Measurements from ENCODE around the gene WDFY2. TPM values are rescaled to one million over a fixed set of nuclear protein-coding genes. Genes with fewer than 3 reads are reported as not detected.

The WDFY2 gene
- total RNA-seq, 1 donor from 2014 or later: 11.1 TPM

- Histone ChIP-seq H3K27me3 (ENCODE audit: control insufficient read depth, insufficient read depth, low read length) (no peaks in the 10 kb centered on the region), H3K4me3 (ENCODE audit: low read depth, low read length) (no peak overlapping the region), H3K36me3 (ENCODE audit: control insufficient read depth, insufficient read depth, low read length) (no peaks in the 10 kb centered on the region)
- DNase-seq (ENCODE audit: low read depth): no peak
- TF ChIP-seq, protein P1, sequence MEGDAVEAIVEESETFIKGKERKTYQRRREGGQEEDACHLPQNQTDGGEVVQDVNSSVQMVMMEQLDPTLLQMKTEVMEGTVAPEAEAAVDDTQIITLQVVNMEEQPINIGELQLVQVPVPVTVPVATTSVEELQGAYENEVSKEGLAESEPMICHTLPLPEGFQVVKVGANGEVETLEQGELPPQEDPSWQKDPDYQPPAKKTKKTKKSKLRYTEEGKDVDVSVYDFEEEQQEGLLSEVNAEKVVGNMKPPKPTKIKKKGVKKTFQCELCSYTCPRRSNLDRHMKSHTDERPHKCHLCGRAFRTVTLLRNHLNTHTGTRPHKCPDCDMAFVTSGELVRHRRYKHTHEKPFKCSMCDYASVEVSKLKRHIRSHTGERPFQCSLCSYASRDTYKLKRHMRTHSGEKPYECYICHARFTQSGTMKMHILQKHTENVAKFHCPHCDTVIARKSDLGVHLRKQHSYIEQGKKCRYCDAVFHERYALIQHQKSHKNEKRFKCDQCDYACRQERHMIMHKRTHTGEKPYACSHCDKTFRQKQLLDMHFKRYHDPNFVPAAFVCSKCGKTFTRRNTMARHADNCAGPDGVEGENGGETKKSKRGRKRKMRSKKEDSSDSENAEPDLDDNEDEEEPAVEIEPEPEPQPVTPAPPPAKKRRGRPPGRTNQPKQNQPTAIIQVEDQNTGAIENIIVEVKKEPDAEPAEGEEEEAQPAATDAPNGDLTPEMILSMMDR (IDR thresholded peaks at IDR 0.05; ENCODE audit: insufficient read depth, low read length, poor library complexity, severe bottlenecking): no peak
Observed at GRCh38 chr13:51663973-51664957, 80.0 kb downstream of the WDFY2 start.

GRCh38 chr13:51665456-51665855 is 81.2 kb downstream of the WDFY2 start:
- DNase-seq (ENCODE audit: low read depth): no peak
- TF ChIP-seq, protein P1 (IDR thresholded peaks at IDR 0.05; ENCODE audit: insufficient read depth, low read length, poor library complexity, severe bottlenecking): no peak
- Histone ChIP-seq H3K27me3 (ENCODE audit: control insufficient read depth, insufficient read depth, low read length) (no peaks in the 10 kb centered on the region), H3K4me3 (ENCODE audit: low read depth, low read length) (no peak overlapping the region), H3K36me3 (ENCODE audit: control insufficient read depth, insufficient read depth, low read length) (no peaks in the 10 kb centered on the region)

GRCh38 chr13:51666374-51666773 is 82.1 kb downstream of the WDFY2 start:
- H3K4me3 ChIP-seq (ENCODE audit: low read depth, low read length): no peak overlapping the region
- H3K36me3 ChIP-seq (ENCODE audit: control insufficient read depth, insufficient read depth, low read length): no peaks in the 10 kb centered on the region
- TF ChIP-seq, protein P1 (IDR thresholded peaks at IDR 0.05; ENCODE audit: insufficient read depth, low read length, poor library complexity, severe bottlenecking): no peak
- no peak for DNase-seq (ENCODE audit: low read depth)
- no peaks in the 10 kb centered on the region for H3K27me3 ChIP-seq (ENCODE audit: control insufficient read depth, insufficient read depth, low read length)

GRCh38 chr13:51666839-51667238 is 82.6 kb downstream of the WDFY2 start:
- H3K4me3 ChIP-seq (ENCODE audit: low read depth, low read length): no peak overlapping the region
- H3K27me3 ChIP-seq (ENCODE audit: control insufficient read depth, insufficient read depth, low read length): no peaks in the 10 kb centered on the region
- no peak for DNase-seq (ENCODE audit: low read depth)
- TF ChIP-seq, protein P1 (IDR thresholded peaks at IDR 0.05; ENCODE audit: insufficient read depth, low read length, poor library complexity, severe bottlenecking): no peak
- H3K36me3 ChIP-seq (ENCODE audit: control insufficient read depth, insufficient read depth, low read length): no peaks in the 10 kb centered on the region

DNA sequence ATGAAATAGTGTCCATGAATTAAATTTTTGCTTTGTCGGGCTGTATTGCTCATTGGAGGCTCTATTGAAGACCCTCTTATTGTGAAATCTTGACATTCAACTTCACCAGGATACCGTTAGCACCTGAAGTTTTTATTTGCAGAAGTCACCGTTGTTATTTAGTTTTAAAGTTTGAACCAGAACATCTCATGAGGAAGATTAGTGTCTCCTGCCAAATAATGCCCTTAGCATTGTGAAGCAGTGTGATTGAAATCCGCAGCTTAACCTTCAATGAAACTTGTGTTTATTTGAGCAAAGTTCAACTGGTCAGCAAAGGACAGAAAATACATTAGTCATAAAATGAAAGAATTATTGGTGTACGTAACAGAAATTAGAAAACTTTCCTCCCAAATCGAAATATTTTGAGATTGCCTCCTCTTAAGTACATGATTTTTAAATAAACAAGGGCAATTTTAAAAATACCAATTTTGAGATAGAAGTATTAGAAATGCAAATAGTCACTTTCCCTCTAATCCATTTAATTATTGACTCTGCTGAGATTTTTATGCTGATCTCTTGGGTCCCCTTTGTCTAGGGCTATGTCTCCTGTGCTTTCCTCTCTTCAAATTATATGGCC is 84.4 kb downstream of the WDFY2 start:
- DNase-seq (ENCODE audit: low read depth): no peak
- TF ChIP-seq, protein P1 (IDR thresholded peaks at IDR 0.05; ENCODE audit: insufficient read depth, low read length, poor library complexity, severe bottlenecking): no peak
- no peaks in the 10 kb centered on the region for H3K36me3 ChIP-seq (ENCODE audit: control insufficient read depth, insufficient read depth, low read length)

More for the DNA sequence above, 84.4 kb downstream of the WDFY2 start:
- Histone ChIP-seq H3K4me3 (ENCODE audit: low read depth, low read length) (no peak overlapping the region), H3K27me3 (ENCODE audit: control insufficient read depth, insufficient read depth, low read length) (no peaks in the 10 kb centered on the region)
